Dedifferentiated amniotic fluid mesenchymal stem cell (primary cell): ENCODE measurements around the gene VKORC1L1.
"Not testable (repeated sequence)": the region's sequence is repeated elsewhere in the genome, so short reads cannot be mapped to it uniquely, and the experiment has no call there.

ENCODE experiments used
- DNase-seq: peaks from one replicate; pipeline ENCODE4 v3.0.0-alpha.2; 2016; ENCODE audit errors: extremely low spot score

Gene VKORC1L1

GRCh38 chr7:65885533-65885932, 12.7 kb downstream of the VKORC1L1 start:
- DNase-seq = not testable (repeated sequence)

DNA sequence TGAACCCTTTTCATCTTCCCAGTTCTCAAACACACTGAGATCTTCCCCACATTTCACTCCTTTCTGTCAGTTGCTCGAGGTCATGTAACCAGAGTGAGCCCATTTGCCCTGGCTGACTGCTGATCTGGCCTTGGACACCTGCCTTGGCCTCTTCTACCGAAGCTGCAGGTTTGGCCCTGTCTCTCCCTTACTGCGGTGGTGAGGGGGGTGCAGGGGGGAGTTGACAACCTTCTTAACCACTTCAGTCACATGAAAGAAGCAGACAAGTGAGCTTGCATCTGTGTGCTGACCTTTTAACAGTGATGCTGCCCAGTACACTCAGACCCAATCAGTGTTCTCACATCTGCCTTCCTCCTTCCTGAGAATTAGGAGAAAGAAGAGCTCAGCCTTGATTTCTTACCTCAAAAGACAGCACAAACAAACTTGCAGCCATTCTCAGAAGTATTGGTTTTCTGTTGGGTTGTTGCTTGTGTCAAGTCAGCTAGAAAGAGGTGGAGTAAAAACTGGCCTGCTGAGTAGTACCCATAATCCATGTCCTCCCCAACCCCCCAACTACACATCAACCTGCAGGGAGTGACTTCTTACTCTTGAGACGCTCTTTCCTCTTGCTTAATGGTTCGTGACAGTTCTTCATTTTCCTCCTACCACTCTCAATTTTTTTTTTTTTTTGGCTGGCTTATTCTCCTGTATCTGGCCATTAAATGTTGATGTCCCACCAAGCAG, 15.7 kb downstream of the VKORC1L1 start:
- DNase-seq = not testable (repeated sequence)

DNA sequence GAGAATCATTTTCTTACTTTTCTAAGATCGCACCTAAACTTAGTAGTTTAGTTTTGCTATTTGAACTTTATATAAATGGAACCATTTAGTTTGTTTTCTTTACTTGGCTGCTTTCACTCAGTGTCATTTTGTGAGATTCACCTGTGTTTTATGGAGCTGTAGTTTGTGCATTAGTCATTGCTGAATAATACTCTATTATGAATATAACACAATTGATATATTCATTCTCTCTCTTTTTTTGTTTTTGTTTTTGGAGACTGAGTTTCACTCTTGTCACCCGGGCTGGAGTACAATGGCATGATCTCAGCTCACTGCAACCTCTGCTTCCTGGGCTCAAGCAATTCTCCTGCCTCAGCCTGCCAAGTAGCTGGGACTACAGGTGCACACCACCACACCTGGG, 16.8 kb downstream of the VKORC1L1 start:
- not testable (repeated sequence) for DNase-seq

DNA sequence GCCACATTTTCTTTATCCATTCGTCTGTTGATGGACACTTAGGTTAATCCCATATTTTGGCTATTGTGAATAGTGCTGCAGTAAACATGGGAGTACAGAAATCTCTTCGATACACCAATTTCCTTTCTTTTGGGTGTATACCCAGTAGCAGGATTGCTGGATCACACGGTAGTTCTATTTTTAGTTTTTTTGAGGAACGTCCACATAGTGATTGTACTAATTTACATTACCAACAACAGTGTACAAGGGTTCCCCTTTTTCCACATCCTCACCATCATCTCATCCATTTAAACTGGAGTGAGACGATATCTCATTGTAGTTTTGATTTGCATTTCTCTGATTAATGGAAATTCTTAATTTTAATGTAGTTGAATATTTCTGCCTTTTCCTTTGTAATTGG, 19.3 kb downstream of the VKORC1L1 start:
- no peak for DNase-seq

- DNase-seq = no peak
Measured at GRCh38 chr7:65892835-65893234, 20.0 kb downstream of the VKORC1L1 start.

- DNase-seq = no peak
Measured at GRCh38 chr7:65896279-65896870, 23.5 kb downstream of the VKORC1L1 start.

- not testable (repeated sequence) for DNase-seq
Measured at GRCh38 chr7:65897289-65897688, 24.4 kb downstream of the VKORC1L1 start.

- DNase-seq = not testable (repeated sequence)
Measured at GRCh38 chr7:65898677-65899447, 26.0 kb downstream of the VKORC1L1 start.

GRCh38 chr7:65902306-65902705, 29.4 kb downstream of the VKORC1L1 start:
- no peak for DNase-seq

DNA sequence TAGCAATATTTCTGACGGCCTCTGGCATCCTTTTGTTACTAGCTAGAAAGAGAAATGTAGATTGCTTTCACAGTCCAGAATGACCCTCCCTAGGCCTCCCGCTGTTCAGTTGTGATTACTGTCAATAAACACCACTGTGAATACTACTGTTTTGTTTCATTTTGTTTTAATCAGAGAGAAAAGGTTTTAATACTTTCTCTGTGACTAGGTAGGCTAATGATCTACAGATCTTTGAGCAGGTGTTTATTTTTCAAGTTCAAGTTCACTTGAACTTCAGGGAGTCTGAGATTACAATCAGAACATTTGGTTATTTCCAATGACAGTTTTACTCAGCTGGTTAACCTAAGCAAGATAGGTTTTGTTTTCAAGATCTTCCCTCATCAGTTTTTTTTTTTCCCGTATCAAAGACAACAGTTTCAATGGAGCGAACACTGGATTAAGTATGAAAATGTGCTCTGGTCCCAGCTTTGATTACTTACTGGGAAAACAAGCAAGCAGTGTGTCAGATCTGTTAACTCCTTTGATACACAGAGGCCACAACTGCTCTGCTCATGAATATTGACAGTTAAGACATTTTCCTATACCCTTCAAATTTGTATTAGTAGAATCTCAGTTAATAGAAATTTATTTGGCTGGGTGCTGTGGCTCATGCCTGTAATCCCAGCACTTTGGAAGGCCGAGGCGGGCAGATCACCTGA, 34.8 kb downstream of the VKORC1L1 start:
- no peak for DNase-seq

GRCh38 chr7:65910237-65910636, 37.4 kb downstream of the VKORC1L1 start:
- no peak for DNase-seq

DNA sequence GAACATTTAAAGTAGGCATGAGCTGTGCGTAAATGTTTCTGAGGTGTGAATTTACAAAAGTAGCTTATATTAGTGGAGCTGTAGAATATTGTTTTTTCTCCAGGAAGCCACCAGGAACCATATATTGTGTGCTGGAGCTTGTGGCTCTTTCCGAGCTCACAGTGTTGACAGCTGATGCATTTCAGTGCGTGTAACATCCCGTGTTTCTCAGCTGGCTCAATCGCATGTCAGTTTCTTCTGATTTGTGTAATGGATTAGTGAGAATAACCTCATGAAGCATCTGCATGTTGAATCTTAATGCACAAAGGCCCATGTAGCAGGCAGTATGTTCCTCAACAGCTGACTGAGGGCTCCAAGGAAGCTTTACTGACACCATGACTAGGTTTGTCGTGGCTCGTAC, 39.4 kb downstream of the VKORC1L1 start:
- DNase-seq = no peak

GRCh38 chr7:65915921-65916657, 43.2 kb downstream of the VKORC1L1 start:
- DNase-seq = no peak

DNA sequence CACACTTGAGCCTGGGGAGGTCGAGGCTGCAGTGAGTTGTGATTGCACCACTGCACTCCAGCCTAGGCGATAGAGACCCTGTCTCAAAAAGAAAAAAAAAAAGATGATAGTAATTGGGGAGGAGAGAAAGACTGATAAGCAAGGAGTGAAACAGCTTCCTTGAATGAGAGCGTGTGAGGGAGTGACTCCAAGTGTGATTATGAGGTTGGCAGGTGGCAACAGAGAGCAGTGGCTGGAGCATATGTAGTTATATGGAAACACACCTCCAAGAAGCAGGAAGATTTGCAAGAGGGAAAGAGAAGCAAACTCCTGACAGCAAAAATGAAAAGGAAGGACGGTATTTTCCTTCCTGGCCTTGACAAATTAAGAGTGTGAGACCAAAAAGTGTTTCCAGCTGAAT, 50.4 kb downstream of the VKORC1L1 start:
- no peak for DNase-seq

DNA sequence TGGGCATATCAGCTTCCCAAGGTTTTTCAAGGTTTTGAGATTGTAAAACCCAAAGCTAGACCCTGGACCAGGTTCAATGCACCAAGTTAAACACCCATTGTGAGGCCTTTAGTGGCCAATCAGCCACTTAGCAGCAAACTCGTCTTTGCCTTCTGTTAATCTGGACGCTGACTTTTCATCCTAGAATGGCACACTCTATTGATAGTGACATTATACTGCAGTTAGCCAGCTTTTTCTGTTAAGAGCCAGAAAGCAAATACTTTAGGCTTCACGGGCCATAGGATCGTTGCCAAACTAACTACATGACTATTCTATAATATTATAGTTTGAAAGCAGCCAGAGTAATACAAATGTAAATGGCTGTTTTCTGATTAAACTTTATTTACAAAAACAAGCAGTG, 51.3 kb downstream of the VKORC1L1 start:
- DNase-seq = no peak

GRCh38 chr7:65925040-65925439, 52.2 kb downstream of the VKORC1L1 start:
- no peak for DNase-seq

GRCh38 chr7:65926588-65926987, 53.7 kb downstream of the VKORC1L1 start:
- DNase-seq = no peak

GRCh38 chr7:65927489-65928448, 54.9 kb downstream of the VKORC1L1 start:
- DNase-seq = no peak

DNA sequence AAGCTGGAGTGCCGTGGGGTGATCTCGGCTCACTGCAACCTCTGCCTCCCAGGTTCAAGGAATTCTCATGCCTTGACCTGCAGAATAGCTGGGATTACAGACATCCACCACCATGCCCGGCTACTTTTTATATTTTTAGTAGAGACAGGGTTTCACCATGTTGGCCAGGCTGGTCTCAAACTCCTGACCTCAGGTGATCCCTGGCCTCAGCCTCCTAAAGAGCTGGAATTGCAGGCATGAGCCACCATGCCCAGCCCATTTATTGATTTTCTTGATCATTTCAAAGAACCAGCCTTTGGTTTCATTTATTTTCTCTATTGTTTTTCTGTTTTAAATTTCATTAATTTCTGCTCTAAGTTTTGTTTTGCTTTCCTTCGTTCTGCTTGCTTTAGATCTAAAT, 58.8 kb downstream of the VKORC1L1 start:
- no peak for DNase-seq

DNA sequence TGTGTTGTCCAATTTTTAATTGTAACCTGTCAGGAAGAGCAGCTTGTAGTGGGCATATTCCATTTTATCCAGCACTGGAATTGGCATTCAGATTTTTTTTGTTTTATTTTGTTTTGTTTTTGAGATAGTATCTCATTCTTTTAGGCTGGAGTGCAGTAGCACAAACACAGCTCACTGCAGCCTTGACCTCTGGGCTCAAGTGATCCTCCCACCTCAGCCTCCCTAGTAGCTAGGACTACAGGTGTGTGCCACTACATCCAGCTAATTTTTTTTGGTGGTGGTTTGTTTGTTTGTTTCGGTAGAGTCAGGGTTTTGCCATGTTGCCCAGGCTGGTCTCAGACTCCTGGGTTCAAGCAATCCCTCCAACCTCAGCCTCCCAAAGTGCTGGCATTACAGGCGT, 64.4 kb downstream of the VKORC1L1 start:
- DNase-seq = no peak
